Stimulated activated CD8-positive, alpha-beta memory T cell treated with anti-CD3 and anti-CD28 coated beads, Interleukin-12 subunit alpha, Interleukin-12 subunit beta, amount 100 ng/mL, for 24 hours (primary cell): ENCODE results near the gene SEPTIN8.
A peak's percentile ranks its signal among the peaks of the same experiment; 100 is the strongest.

Source experiments
- DNase-seq: peaks from one replicate; pipeline ENCODE4 v3.0.0-alpha.2; 2020; ENCODE audit errors: extremely low read depth

The SEPTIN8 gene, protein sequence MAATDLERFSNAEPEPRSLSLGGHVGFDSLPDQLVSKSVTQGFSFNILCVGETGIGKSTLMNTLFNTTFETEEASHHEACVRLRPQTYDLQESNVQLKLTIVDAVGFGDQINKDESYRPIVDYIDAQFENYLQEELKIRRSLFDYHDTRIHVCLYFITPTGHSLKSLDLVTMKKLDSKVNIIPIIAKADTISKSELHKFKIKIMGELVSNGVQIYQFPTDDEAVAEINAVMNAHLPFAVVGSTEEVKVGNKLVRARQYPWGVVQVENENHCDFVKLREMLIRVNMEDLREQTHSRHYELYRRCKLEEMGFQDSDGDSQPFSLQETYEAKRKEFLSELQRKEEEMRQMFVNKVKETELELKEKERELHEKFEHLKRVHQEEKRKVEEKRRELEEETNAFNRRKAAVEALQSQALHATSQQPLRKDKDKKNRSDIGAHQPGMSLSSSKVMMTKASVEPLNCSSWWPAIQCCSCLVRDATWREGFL

DNA sequence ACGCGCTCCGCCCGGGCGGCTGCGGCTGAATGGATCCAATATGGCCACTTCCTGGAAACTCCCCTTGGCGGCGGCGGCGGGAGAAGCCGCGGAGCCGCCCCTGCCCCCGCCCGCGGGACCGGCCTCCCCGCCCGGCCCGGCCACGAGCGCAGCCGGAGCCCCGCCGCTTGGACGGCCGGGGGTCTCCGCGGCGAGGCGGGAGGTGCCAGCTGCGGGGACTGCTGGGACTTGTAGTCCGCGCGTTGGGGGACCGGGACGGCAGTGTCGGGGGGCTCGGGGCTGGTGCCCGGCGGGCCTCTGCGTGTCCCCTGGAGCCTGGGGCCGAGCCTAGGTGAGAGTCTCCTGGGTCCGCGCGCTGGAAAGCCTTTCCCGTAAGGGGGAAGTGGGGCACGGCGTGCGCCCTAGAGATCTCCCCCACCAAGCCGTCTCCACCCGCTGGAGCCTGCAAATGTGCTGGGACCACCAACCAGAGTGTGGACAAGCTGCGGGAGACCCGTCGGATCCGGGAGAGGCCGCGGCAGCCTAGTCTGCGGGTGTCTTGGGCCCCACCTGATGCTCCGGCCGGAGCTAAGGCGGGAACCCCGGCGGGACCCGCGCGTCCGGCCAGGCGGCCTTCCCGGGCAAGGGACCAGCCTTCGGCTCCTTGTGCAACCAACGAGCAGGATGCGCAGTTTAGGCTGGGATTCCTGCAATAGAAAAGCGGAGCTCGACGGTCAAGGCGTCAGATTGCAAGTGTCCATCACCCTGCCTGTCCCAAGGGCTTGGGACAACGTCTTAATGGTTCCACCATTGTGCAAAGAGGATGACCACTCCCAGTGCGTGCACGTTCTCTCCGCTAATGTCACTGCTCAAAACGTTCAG, at the start of gene SEPTIN8:
TSS of gene SEPTIN8 (minus strand) at position 31 of the 861 bp plus-strand sequence. CDS start 102 bp downstream, outside the sequence.
- peak; percentile 7 for DNase-seq

DNA sequence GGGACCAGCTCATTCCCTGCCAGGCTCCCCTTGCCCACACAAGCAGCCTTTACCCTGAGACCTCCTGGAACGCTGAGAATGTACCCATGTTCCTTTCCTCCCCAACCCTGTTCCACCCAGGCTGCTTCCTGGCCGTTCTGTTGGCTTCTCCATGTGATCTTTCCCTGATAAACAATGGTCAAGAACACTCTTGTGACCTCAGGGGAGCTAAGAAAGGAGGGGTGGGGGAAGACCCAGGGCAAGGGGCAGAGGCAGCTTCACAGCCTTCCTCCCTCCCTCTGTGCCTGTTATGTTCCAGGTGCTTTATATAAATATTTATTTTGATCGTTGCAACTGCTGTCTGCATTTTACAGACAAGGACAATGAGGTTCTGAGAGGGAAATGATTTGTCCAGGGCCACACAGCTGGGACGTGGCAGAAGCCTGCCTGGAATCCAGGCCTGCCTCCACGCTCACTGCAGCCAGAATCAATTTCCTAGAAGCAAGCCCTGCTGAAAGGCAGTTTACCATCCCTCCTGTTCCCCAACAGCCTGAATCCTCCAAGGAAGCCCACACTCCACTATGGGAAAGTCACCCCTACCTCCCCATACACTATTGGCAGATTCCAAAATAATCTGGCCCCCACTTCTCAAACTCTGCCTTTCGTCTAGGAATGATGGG, 49.5 kb upstream of the SEPTIN8 start:
- no peak for DNase-seq

DNA sequence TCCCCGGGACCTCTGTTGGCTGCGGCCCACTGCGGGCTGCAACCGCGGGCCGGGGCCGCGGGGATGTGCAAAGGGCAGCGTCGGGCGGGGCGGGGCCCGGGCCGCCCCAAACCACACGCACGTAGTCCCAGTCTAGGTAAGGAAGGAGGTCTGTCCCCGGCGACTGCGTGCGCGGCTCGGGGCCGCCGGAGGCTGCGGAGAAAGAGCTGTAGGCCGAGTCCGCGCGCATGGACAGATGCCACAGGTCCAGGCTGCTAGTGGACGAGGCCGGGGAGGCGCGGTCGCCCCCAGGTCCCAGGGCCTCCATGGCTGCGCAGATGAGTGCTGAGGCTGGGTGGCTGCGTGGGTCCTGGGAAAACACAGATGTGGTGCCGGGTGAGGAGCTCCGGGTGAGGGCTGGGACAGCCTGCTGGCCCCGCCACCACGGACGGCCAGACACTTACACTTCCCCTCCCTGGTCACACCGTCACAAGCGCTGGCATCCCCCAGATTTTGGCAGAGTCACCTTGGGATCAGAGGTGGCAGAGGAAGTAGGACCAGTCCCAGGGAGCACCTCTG, 48.9 kb upstream of the SEPTIN8 start:
- DNase-seq = no peak

GRCh38 chr5:132825033-132825833, 48.2 kb upstream of the SEPTIN8 start:
- DNase-seq = no peak

DNA sequence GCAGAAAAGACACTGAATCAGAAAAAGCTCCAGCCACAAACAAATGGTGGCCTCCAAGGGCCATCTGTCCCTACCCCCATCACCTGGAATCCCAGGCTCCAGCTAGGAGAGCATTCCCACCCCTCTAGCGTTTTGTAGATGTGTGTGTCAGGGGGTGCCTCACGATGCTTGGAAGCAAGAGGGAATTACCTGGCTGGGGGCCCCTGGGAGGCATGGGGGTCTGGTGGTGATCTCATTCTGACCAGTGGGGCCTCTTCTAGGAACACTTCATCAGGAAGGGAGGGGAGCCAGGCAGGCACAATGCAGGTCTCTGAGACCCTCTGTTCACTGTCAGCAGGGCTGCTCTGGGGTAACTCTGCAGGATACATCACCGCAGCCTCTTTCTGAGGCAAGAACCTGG, 47.4 kb upstream of the SEPTIN8 start:
- DNase-seq = no peak

DNA sequence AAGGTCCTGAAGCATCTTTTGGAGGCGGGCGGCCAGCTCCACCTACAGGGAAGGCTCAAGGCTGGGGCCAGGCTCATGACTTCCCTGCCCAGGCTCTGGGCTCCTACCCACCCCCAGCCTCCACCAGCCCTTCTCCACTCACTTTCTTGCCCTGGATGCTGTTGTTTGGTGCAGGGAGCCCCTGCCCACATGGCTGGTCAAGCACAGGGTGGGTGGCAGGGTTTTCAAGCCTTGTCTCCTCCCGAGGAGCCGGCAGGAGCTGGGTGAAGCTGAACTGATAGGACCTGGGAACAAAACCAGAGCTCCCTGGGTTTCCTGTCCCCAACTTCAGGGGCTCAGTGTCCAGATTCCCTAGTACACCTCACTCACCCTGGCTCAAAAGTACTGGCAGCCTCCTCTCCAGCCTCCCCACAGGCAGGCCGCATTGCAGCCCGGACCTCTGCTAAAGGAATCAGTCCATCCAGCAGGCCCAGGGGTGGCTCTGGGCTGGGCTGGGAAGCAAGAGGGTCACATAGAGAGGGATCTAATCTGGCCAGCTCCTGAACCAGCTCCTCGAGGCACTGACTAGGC, 46.5 kb upstream of the SEPTIN8 start:
- no peak for DNase-seq

GRCh38 chr5:132822650-132823480, 45.8 kb upstream of the SEPTIN8 start:
- DNase-seq = no peak

DNA sequence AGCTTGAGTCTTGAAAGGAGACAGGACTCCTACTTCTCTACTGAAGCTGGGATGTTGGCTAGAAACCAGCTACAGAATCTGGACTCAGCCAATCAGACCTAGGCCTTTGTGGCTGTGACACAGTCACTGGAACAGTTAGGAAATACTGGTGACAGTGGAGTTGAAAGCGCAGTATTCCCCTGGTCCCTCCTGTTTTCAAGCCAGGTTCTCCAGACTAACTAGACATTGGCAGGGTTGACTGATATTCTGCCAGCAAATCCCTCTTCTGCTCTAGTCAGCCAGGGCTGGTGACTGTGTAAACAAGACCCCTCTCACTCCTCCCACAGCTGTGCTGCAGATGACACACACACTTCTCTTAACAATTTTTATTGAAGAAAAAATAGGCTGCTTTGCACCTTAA, 44.8 kb upstream of the SEPTIN8 start:
- no peak for DNase-seq

DNA sequence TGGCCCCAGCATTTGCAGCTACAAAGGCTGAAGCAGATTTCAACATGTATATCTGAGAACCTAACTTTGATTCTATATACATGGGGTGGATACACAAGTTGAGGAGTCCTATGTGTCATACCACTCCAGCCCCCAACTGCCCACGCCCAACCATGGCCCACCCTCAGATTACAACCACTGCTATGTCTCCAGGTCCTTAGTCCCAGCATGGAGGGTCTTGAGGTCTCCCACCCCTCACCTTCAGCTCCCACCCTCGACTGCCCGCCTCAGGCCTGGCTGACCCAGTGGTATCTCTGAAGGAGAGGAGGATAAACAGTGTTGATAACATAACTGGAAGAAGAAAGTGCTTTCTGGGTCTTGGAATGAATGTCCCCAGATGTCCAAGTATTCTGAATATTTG, 44.3 kb upstream of the SEPTIN8 start:
- DNase-seq = no peak

DNA sequence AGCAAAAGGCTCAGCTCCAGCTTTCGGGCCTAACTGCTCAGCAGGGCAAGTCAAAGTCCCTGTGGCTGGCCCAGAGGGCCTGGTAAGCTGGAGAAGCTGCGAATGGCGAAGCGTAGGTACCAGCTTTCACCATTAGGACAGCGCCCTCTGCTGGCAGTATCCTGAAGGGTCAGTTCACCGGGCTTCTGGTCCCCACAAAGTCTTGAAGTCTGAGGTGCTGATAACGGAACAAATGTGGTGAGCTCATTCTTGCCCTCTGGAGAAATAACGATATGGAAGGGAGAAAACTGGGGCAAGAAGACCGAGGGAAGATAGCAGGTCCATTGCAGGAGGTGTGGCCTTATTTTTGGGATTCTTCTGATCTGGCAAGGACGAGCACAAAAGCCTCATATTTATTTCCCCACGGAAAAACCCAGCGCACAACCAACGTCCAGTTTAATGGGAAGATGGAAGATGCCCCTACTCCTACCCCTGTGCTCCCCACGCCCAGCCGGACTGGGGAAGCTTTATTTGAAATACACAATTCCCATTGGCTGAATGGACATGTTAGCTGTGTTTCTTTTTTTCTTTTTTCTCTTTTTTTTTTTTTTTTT, 43.2 kb upstream of the SEPTIN8 start:
- DNase-seq = peak; percentile 53

DNA sequence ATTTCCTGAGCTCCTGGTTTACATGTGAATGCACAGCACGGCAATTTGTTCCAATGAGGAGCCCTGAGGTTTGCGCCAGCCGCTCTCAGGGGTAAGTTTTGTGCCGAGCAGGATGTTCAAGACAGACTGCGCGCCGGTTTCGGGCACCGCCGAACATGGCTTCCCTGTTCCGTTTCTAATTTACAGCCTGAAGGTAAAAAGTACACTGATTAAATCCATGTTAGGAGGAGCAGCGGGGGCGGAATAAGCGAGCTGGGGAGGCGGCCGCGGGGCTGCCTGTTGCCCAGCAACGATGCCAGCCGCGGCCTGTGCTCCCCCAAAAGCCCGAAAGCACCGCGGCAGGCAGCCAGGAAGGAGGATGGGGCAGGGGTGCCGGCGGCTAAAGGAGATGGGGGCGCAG, 42.4 kb upstream of the SEPTIN8 start:
- DNase-seq = no peak

GRCh38 chr5:132817011-132817410, 40.0 kb upstream of the SEPTIN8 start:
- DNase-seq = no peak

- DNase-seq = no peak
Observed at GRCh38 chr5:132816554-132816953, 39.5 kb upstream of the SEPTIN8 start.

DNA sequence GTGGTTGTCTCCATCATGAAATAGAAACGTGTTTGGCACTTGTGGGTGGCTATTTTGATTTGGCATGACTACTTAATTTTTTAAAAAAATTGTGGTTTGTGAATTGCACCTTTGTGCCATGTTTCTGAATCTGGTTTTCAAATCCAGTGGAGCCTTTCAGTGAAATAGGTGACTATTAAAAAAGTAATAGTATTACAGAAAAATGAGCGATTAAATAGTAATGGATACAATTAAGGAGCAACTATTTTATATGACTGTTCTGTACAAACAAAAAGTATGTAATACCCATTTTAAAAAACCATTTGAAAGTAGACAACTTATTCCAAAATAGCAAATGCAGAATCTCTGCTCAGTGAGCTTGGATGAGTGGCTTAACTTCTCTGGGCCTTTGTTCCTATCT, 39.0 kb upstream of the SEPTIN8 start:
- DNase-seq = no peak

GRCh38 chr5:132815454-132815853, 38.4 kb upstream of the SEPTIN8 start:
- DNase-seq = no peak

DNA sequence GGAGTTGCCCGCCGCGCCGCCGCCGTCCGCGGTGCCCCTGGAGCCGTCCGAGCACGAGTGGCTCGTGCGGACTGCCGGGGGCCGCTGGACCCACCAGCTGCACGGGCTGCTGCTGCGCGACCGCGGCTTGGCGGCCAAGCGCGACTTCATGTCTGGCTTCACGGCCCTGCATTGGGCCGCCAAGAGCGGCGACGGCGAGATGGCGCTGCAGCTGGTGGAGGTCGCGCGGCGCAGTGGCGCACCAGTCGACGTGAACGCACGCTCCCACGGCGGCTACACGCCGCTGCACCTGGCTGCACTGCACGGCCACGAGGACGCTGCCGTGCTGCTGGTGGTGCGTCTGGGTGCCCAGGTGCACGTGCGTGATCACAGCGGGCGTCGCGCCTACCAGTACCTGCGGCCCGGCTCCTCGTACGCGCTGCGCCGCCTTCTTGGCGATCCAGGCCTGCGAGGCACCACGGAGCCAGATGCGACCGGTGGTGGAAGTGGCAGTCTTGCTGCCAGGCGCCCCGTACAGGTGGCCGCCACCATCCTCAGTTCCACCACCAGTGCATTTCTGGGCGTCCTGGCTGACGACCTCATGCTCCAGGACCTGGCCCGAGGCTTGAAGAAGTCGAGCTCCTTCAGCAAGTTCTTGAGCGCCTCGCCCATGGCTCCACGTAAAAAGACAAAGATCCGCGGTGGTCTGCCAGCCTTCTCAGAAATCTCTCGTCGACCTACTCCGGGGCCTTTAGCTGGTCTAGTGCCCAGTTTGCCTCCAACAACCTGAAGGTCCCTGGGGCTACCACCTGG, 37.7 kb upstream of the SEPTIN8 start:
- no peak for DNase-seq

- DNase-seq = no peak
Observed at GRCh38 chr5:132813599-132814502, 36.8 kb upstream of the SEPTIN8 start.
